ENCODE results near the gene ZNF70. TPM values are rescaled to one million over a fixed set of nuclear protein-coding genes. Genes with fewer than 3 reads are reported as not detected.

The ZNF70 gene
- total and polyA plus RNA-seq, 9 of the 15 experiments (the other 6 are each of a cell fraction or from before 2014, with no cell fraction given), result 0.14 to 3.3 (median 1.4) TPM

- no peak for TF ChIP-seq ZNF3 (CRISPR knock-in tag; IDR thresholded peaks at IDR 0.05)
- TF ChIP-seq NUFIP1 (IDR thresholded peaks at IDR 0.05; ENCODE audit: partially characterized antibody), result no peak
- no peak for TF ChIP-seq BRD9 (IDR thresholded peaks at IDR 0.05; ENCODE audit: low read depth, partially characterized antibody)
- TF ChIP-seq SREBF2 (CRISPR knock-in tag; IDR thresholded peaks at IDR 0.05), result no peak
- no peak for TF ChIP-seq ZNF512 (tag; IDR thresholded peaks at IDR 0.05)
- TF ChIP-seq GABPB2 (CRISPR knock-in tag; conservative IDR thresholded peaks at IDR 0.05), result no peak
- no peak for TF ChIP-seq RBM15 (IDR thresholded peaks at IDR 0.05; ENCODE audit: insufficient read depth, low read length)
- TF ChIP-seq RBBP5 (IDR thresholded peaks at IDR 0.05; ENCODE audit: borderline replicate concordance, insufficient read depth, low read length, poor library complexity, severe bottlenecking), result peak; percentile 62
- TF ChIP-seq, protein P1, sequence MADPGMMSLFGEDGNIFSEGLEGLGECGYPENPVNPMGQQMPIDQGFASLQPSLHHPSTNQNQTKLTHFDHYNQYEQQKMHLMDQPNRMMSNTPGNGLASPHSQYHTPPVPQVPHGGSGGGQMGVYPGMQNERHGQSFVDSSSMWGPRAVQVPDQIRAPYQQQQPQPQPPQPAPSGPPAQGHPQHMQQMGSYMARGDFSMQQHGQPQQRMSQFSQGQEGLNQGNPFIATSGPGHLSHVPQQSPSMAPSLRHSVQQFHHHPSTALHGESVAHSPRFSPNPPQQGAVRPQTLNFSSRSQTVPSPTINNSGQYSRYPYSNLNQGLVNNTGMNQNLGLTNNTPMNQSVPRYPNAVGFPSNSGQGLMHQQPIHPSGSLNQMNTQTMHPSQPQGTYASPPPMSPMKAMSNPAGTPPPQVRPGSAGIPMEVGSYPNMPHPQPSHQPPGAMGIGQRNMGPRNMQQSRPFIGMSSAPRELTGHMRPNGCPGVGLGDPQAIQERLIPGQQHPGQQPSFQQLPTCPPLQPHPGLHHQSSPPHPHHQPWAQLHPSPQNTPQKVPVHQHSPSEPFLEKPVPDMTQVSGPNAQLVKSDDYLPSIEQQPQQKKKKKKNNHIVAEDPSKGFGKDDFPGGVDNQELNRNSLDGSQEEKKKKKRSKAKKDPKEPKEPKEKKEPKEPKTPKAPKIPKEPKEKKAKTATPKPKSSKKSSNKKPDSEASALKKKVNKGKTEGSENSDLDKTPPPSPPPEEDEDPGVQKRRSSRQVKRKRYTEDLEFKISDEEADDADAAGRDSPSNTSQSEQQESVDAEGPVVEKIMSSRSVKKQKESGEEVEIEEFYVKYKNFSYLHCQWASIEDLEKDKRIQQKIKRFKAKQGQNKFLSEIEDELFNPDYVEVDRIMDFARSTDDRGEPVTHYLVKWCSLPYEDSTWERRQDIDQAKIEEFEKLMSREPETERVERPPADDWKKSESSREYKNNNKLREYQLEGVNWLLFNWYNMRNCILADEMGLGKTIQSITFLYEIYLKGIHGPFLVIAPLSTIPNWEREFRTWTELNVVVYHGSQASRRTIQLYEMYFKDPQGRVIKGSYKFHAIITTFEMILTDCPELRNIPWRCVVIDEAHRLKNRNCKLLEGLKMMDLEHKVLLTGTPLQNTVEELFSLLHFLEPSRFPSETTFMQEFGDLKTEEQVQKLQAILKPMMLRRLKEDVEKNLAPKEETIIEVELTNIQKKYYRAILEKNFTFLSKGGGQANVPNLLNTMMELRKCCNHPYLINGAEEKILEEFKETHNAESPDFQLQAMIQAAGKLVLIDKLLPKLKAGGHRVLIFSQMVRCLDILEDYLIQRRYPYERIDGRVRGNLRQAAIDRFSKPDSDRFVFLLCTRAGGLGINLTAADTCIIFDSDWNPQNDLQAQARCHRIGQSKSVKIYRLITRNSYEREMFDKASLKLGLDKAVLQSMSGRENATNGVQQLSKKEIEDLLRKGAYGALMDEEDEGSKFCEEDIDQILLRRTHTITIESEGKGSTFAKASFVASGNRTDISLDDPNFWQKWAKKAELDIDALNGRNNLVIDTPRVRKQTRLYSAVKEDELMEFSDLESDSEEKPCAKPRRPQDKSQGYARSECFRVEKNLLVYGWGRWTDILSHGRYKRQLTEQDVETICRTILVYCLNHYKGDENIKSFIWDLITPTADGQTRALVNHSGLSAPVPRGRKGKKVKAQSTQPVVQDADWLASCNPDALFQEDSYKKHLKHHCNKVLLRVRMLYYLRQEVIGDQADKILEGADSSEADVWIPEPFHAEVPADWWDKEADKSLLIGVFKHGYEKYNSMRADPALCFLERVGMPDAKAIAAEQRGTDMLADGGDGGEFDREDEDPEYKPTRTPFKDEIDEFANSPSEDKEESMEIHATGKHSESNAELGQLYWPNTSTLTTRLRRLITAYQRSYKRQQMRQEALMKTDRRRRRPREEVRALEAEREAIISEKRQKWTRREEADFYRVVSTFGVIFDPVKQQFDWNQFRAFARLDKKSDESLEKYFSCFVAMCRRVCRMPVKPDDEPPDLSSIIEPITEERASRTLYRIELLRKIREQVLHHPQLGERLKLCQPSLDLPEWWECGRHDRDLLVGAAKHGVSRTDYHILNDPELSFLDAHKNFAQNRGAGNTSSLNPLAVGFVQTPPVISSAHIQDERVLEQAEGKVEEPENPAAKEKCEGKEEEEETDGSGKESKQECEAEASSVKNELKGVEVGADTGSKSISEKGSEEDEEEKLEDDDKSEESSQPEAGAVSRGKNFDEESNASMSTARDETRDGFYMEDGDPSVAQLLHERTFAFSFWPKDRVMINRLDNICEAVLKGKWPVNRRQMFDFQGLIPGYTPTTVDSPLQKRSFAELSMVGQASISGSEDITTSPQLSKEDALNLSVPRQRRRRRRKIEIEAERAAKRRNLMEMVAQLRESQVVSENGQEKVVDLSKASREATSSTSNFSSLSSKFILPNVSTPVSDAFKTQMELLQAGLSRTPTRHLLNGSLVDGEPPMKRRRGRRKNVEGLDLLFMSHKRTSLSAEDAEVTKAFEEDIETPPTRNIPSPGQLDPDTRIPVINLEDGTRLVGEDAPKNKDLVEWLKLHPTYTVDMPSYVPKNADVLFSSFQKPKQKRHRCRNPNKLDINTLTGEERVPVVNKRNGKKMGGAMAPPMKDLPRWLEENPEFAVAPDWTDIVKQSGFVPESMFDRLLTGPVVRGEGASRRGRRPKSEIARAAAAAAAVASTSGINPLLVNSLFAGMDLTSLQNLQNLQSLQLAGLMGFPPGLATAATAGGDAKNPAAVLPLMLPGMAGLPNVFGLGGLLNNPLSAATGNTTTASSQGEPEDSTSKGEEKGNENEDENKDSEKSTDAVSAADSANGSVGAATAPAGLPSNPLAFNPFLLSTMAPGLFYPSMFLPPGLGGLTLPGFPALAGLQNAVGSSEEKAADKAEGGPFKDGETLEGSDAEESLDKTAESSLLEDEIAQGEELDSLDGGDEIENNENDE (IDR thresholded peaks at IDR 0.05; ENCODE audit: low read depth, low read length), result no peak
- no peak for TF ChIP-seq KDM2B (CRISPR knock-in tag; IDR thresholded peaks at IDR 0.05)
- TF ChIP-seq BMI1 (IDR thresholded peaks at IDR 0.05; ENCODE audit: low read length), result no peak
- TF ChIP-seq NR4A1 (CRISPR knock-in tag; IDR thresholded peaks at IDR 0.05), result no peak
- peak; percentile 50; the same call in 1 of the 2 replicates for TF ChIP-seq NR4A1 (tag; IDR thresholded peaks at IDR 0.05)
- no peak for TF ChIP-seq CBX1 (IDR thresholded peaks at IDR 0.05; ENCODE audit: low read depth)
Measured at GRCh38 chr22:23786752-23787599, 36.1 kb upstream of the ZNF70 start, which contains the start of gene SMARCB1 (continued).

Data from K562 (cell line).